HG03432 (cell line): Measurements from ENCODE around the gene TMEM250.

Source experiments
- ATAC-seq: cut with Tn5 transposase; IDR thresholded peaks from one replicate; pipeline ENCODE4 v1.9.1; 2021; ENCODE audit warnings: mild to moderate bottlenecking, moderate library complexity; ENCODE audit not compliant: unreplicated experiment

The TMEM250 gene

DNA sequence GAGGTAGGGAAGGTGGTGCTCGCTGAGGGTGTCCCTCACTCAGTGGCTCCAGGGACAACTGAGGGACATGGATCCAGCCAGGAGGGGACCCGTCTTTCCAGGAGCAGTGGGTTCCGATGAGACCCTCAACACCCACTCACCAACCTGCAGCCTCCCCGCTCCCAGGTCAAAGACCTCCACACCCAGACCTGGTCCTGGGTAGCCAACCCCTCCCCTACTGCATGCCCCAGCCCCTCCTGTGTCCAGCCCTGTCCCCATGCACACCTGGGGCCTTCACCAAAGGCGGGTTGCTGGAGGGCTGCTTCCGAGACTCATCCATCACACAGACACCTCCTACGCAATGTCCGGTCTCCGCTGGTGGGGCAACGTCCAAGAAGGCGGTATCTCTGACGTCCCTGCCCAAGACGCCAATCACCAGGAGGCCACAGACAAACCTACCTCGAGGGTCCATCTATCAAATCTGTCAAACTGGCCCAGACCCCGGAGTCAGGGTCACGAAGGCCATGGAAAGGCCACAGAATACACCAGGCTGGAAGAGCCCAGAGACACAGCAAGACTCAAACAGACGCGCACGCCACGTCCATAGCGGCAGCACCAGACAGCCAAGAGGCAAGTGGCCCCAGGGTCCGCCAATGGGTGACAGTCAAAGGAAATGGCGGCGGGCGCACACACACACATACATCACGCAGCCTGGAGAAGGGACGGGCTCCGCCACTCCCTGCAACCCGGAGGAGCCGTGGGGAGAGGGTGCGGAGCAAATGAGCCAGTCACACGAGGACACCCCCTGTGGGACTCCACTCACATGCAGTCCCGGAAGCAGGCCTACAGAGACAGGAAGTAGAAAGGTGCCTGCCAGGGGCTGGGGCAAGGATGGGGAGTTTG lies 34.4 kb downstream of the TMEM250 start:
- ATAC-seq = no peak

DNA sequence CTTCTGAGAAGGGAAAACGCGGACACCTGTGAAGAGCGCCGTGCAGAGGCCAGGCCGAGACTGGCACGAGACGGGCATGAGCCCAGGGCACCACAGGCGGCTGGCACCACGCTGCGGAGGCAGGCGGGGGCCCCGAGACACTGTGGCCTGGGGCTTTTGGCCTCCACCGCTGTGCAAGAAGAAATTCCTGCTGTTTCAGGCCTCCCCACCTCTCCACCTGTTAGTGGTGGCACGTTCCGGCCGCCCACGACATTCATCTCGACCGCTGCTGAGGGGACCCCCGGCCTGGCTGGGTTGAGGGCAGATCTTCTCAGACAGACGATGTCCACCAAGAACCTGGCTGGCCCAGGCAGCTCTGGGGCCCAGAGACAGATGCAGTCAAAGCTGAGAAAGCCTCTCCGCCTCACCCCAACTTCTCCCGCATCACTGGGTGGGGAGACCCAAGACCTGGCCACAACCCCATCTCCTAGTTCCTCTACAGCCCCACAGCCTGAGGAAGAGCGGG lies 35.1 kb downstream of the TMEM250 start:
- ATAC-seq = no peak

DNA sequence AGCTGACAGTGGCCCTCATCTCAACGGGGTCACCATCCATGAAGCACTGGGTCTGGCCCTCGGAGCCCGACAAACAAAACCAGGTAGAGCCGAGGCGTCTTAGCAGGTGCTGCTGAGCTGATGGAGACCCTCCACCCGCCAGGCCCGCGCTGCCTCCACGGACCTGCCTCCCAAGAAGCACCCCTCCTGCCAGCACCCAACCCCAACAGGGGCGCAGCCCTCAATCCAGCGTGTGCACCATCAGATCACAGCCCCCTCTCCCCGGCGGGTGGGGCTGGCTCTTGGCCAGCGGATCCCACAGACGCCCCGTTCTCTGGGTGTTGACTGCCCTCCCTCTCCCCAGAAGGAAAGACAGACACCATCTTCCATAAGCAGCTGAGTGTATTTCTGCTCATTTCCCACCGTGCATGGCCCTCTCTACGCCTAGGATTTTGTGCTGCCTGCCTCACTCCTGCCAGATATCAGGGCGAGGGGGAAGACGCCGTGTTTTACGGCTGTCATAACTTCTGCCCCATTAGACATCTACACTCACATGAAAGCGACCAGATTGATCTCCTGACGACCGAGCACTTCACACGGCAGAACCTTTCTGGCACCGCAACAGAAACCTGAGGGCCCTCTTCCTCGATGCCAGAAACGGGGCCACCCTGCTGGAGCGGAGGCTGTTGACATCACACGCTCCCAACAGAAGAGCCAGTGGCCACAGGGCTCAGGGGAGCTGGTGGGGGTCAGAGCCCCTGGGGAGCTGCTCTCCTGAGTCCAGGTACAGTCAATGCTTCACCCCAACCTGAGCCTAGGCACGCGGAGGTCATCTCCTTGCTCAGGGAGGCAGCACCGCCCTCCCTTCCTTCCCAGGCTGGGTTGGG lies 35.9 kb downstream of the TMEM250 start:
- ATAC-seq = no peak

DNA sequence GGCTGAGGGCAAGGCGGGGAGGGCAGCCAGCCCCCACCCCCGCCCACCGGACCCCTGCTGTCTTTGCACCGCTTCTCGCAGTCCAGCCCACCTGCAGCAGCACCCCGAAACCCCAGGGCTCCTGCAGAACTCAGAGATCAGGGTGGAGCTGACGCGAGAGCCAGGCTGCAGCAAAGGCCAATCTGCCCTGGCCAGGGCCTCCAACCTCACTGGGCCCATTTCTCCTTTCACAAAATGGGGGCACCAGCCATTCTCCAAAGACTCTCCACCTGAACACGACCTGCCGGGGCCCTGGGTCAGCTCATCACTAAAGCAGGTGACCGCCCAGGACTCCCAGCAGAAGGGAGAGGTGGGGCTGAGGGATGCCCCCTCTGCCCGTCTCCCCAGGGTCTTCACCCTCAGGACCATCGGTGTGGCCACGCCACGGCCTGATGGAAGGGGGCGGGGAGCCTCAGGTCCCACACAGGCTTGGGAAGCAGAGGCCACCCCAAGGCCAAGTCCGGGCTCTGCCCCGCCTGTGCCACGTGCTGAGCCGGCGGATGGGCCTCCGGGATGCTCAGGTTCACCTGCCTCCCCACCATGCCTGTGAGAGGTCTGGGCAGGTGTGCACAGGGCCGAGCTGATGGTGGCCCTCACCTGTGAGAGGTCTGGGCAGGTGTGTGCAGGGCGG lies 36.7 kb downstream of the TMEM250 start:
- ATAC-seq = no peak

DNA sequence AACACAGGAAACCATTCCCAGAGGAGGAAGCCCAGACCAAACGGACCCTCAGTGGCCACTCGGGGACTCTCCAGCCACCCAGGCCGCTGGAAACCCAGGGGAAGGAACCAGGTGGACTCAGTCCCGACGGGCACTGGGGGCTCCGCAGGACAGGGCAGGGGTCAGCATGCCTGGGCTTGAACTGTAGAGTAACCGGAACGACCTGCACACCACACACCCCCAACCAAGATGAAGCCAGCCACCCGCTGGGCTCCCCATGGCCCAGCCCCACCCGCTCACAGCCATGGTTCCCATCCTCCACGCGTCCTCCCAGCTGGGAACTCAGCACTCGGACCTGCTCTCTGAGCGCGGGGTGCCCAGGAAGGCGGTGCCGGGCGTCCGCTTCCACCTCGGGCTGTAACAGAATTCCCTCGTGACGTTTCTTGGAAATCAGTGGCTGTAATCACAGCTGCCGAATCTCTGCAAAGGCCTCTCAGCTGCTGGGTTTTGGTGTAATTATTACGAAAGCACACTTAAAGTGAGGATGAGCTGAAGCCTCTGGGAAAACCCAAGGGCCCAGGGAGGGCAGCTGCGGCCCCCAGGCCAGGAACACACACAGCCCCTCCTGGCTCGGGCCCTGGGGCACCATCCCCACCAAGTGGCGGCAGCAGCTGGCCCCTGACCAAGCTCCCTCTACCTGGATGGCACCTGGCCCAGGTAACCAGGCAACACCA lies 37.4 kb downstream of the TMEM250 start:
- no peak for ATAC-seq

DNA sequence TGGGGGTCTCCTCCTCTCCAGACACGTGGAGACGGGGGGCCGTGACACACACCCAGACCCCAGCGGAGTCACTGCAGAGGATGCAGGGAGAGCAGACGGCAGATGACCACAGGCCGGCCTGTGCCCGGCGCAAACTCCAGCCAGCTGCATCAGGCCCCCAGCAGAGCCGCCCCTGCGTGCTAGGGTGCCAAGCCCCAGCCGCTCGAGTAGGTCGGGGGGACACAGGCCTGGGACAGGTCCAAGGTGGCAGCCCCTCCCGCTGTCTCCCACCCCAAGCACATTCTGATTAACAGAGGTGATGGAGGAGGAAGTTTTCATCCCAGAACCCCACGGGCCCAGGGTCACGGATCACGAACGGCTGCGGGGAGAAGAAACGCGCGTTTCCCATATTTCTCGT lies 38.0 kb downstream of the TMEM250 start:
- ATAC-seq = no peak

DNA sequence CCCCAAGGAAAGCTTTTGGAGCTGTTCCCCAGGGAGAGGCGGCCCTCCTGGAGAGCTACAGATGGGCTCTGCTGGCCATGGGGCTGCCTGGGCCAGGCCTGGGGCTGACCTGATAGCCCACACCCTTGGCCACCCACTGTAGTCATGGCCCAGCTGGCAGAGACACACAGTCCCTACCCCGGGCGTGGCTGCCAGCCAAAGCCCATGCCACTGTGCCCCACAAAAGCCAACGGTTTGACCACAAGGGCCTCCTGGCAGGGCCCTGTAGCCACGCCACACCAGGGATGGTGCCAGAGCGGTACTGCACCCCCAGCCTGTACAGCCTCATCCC lies 38.8 kb downstream of the TMEM250 start:
- ATAC-seq = no peak

DNA sequence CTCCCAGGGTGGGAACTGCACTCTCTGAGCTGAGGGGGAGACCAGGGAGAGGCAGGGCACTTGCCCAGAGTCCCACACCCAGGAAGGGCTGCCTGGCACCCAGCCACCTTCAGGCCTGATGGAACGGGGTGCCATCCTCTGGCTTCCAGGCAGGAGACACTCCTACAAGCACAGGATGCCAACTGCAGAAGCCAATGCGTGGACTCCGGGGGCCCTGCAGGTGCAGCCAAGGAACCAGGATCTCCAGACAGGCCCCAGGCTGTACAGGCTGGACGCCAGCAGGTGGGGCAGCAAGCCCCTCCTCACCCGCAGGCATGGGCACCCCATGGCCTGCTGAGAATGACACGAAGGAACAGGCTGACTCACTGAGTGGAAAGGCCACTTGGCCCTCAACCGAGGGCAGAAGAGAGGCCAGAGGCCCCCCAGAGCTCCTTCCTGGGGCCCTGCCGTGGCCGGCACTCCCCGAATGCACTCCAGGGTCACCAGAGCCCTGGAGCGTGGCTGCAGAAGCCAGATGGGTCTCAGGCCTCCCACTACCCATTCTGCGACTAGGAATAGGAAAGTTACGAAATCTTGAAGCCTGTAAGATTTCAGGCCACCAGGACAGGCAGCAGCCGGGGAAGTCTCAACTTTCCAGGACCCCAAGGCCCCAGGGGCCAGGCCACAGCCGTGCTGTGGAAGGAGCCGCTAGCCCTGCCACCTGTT lies 39.3 kb downstream of the TMEM250 start:
- no peak for ATAC-seq

DNA sequence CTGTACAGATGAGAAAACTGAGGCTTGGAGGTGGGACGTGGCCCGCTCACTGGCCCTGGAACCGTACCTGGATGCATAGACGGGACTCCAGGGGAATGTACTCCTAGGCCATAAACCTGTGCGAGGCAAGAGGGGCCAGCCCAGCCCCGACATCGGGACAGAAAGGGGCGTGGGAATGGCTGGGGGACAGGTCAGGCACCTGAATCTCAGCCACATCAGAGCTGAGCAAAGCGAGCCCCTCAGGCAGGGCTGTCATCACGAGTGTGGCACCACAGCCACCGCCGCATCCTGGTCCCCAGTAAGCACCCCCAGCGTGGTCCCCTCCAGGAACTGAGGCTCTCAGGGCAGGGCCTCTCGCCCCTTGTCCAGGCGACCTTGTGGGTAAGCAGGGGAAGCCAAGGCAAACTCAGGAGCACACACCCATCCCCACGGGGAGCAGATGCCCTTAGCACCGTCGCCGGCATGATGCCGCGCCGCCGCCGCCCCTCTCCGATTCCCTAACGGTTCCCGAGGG lies 40.1 kb downstream of the TMEM250 start:
- ATAC-seq = no peak

DNA sequence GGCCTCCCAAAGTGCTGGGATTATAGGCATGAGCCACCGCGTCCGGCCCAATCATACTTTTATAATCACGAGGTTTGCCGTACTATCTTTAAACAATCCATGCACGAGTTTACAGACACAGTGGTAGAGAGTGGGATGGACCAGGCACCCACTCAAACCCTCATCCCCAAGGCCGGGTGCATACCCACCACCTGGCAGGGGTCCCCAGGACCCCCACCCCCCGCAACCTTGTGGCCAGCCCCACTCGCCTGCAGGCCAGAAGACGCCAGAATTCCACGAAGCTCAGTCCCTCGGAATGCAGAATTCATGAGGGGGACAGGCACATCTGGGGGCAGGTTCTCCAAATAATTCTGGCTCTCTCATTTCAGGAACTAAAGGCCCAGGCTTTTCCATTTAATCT lies 40.7 kb downstream of the TMEM250 start:
- ATAC-seq = no peak

DNA sequence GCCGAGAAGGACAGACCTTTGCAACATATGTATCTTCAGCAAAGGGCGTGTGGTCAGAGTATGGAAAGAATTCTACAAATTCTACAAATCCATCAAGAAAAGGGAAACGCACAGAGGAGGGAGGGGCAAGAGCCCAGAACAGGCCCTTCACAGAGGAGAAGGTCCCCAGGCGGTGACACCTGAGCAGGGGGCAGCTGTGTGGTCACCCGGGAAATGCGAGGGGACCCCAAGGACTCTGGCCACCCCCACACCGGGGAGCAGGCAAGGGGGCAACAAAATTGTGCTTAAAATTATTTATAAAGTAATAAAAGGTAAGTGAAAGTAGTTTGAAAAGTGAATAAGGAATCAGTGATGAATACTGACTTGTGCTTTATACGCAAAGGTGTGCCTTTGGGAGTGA lies 41.2 kb downstream of the TMEM250 start:
- no peak for ATAC-seq

DNA sequence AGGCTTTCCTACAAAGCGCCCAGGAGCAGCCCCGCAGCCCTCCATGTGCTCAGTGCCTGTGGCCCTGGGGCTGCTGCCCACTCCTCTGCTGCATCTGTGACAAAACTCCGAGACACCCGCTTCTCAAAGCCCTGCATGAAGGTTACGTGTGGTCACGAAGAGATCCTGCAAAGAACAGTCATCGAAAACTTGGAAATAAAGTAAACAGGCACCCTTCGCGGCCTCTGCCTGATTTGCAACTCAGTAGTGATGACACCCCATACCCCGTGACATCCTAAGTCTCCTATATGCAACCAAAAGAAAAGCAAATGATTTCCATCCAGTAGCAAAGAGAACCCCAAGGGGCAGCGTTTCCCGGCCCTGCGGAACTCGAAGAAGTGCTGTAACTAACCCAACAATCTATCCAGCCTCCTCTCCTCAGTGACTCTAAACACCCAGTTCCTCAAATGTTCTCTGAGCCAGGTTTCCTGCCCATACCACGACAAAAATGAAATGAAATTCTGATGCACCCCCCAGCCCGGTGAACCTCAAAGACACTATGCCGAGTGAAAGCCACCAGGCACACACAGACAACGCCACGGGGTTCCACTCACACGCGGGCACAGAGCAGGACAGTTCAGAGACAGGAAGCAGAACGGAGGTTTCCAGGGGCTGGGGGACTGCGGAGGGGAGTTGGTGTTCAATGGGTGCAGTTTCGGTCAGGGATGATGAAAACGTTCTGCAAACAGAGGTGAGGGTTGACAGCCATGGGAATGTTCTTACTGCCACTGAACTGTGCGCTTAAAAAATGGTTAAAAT lies 42.6 kb downstream of the TMEM250 start:
- ATAC-seq = no peak

DNA sequence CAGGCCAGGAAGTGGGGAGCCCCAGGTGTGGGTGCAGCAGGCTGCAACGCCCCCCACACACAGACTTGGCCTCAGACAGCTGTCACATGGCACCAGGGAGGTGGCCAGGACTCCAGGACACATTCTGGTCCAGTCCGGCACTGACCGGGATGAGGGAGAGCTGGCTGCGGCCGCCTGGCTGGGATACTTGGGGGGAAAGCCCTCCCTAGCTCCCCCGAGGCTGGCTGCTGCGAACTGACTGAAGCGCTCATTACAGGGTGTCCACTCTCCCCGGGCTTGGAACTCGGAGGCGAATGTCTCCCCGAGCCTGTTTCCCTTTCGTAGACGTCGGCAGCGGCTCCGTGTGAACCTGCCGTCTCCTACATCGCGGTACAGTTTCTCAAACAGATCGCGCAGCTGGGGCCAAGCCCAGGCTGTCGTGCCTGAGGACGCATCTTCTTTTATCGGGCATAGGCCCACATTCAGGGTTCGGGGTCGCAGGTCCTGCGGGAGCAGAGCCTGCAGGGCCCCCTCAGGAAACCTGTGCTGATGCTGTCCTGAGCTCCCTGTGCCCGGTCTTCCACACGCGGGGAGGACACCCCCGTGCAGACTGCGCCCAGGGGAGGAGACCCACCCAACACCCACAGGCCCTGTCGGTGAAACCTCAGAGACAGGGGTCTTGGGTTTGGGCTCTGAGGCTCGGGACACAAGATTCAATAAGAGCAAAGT lies 43.4 kb downstream of the TMEM250 start:
- ATAC-seq = no peak

DNA sequence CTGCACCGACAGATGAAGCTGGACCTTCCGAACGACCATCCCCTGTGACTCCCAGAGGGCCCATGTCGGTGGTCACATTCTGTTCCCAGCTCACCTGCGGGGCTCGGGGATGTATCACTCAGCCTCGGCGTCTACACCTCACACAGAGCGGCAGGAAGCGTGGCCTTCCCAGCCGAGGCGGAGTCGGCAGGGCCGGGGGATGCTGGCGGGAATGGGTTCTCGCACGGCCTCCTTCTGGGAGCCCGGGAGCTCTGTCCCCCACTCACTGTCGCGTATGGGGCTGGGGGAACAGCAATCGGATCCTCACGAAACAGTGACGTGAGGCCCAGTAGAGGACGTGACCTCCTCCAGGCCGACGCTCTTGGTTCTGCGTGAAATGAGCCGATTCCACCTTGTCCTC lies 44.0 kb downstream of the TMEM250 start:
- no peak for ATAC-seq
